GM23338 (cell line): ENCODE measurements around the gene ESRRA.

ENCODE experiments used
- CTCF ChIP-seq, 2 experiments: fragments of 200-600 bp in 1 of 2; sonication (generic) in 1 of 2; conservative IDR thresholded peaks; 2 replicates each; pipeline versions ENCODE4 v1.5.1 to v1.6.1; 2016 to 2017; ENCODE audit warnings: antibody characterized with exemption in 2 of 2, low read depth in 2 of 2, mild to moderate bottlenecking in 2 of 2, moderate library complexity in 1 of 2
- EZH2 ChIP-seq: fragments of 200-600 bp; sonication (generic); IDR thresholded peaks from one replicate; pipeline ENCODE4 v1.8.0; 2017; ENCODE audit warnings: antibody characterized with exemption, mild to moderate bottlenecking, low read depth; ENCODE audit not compliant: unreplicated experiment
- NANOG ChIP-seq: IDR thresholded peaks from 2 replicates; pipeline ENCODE4 v1.6.1; 2016; ENCODE audit warnings: antibody characterized with exemption, borderline replicate concordance
- POLR2AphosphoS5 ChIP-seq: IDR thresholded peaks from 2 replicates; pipeline ENCODE4 v1.6.1; 2016; ENCODE audit warnings: antibody characterized with exemption, low read depth
- REST ChIP-seq: IDR thresholded peaks from one replicate; pipeline ENCODE4 v1.6.1; 2018; ENCODE audit warnings: antibody characterized with exemption; ENCODE audit not compliant: unreplicated experiment
- ZNF331 ChIP-seq: fragments of 250-450 bp; sonication (Bioruptor Pico); IDR thresholded peaks from 2 replicates; pipeline ENCODE4 v1.5.0; 2020; ENCODE audit warnings: low read depth, mild to moderate bottlenecking, moderate library complexity

GRCh38 chr11:64263021-64263946, 42.0 kb upstream of the ESRRA start:
- TF ChIP-seq ZNF331 (CRISPR knock-in tag): no peak
- TF ChIP-seq POLR2AphosphoS5: no peak
- TF ChIP-seq EZH2: no peak
- TF ChIP-seq CTCF (conservative IDR thresholded peaks at IDR 0.05; ENCODE audit: low read depth in 2 of 2): no peak
- TF ChIP-seq NANOG: no peak
- TF ChIP-seq REST: no peak
